GM18519 (cell line): ENCODE results near the gene SLC2A11.

ENCODE experiments used
- ATAC-seq: cut with Tn5 transposase; IDR thresholded peaks from one replicate; pipeline ENCODE4 v1.9.1; 2021; ENCODE audit warnings: mild to moderate bottlenecking, moderate library complexity; ENCODE audit not compliant: unreplicated experiment, low FRiP score

SLC2A11 gene

GRCh38 chr22:23832226-23833016 is 25.3 kb upstream of the SLC2A11 start:
- no peak for ATAC-seq

- no peak for ATAC-seq
Observed at GRCh38 chr22:23833017-23833751, 24.5 kb upstream of the SLC2A11 start.

- ATAC-seq: no peak
Observed at GRCh38 chr22:23833911-23834317, 23.8 kb upstream of the SLC2A11 start.

- ATAC-seq: no peak
Observed at GRCh38 chr22:23834406-23834792, 23.3 kb upstream of the SLC2A11 start.

- ATAC-seq: no peak
Observed at GRCh38 chr22:23834793-23835483, 22.7 kb upstream of the SLC2A11 start.

- no peak for ATAC-seq
Observed at GRCh38 chr22:23835484-23836144, 22.1 kb upstream of the SLC2A11 start.

- ATAC-seq: no peak
Observed at GRCh38 chr22:23836281-23836680, 21.4 kb upstream of the SLC2A11 start.

- ATAC-seq: no peak
Observed at GRCh38 chr22:23836692-23837495, 20.8 kb upstream of the SLC2A11 start.

- no peak for ATAC-seq
Observed at GRCh38 chr22:23837496-23837859, 20.2 kb upstream of the SLC2A11 start.

GRCh38 chr22:23837911-23838680 is 19.6 kb upstream of the SLC2A11 start:
- ATAC-seq: no peak

- peak; percentile 48 for ATAC-seq
Observed at GRCh38 chr22:23838681-23839468, 18.8 kb upstream of the SLC2A11 start, which contains the start of gene DERL3. Gene DERL3, minus strand, starts transcription at chr22:23839006. Its CDS starts 19 bp downstream, at chr22:23838987.

- no peak for ATAC-seq
Observed at GRCh38 chr22:23840026-23840425, 17.6 kb upstream of the SLC2A11 start.

- no peak for ATAC-seq
Observed at GRCh38 chr22:23841292-23841691, 16.4 kb upstream of the SLC2A11 start.

- ATAC-seq: no peak
Observed at GRCh38 chr22:23841736-23842445, 15.8 kb upstream of the SLC2A11 start.

GRCh38 chr22:23842599-23842998 is 15.1 kb upstream of the SLC2A11 start:
- no peak for ATAC-seq

- no peak for ATAC-seq
Observed at GRCh38 chr22:23844739-23845202, 12.9 kb upstream of the SLC2A11 start.

GRCh38 chr22:23845265-23846080 is 12.2 kb upstream of the SLC2A11 start:
- no peak for ATAC-seq
